Measurements from ENCODE around the gene COASY.

DNA sequence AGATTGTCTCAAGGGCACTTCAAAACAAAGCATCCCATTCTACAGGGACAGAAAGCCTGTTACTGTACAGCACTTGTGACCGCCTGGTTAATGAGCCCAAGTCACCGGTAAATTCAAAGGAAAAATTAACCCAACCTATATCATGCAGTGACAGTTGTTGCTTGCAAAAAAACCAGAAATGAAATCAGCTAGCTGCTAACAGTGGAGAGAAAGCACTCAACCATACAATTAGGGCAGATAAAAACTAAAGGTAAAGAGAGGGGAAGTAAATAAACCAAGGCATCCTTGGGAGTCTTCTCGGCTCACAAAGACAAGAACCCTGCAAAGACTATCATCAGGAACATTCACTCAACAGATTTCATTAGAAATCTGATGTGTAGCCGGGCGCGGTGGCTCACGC, 41.4 kb downstream of the COASY start:
- TF ChIP-seq, protein P1, sequence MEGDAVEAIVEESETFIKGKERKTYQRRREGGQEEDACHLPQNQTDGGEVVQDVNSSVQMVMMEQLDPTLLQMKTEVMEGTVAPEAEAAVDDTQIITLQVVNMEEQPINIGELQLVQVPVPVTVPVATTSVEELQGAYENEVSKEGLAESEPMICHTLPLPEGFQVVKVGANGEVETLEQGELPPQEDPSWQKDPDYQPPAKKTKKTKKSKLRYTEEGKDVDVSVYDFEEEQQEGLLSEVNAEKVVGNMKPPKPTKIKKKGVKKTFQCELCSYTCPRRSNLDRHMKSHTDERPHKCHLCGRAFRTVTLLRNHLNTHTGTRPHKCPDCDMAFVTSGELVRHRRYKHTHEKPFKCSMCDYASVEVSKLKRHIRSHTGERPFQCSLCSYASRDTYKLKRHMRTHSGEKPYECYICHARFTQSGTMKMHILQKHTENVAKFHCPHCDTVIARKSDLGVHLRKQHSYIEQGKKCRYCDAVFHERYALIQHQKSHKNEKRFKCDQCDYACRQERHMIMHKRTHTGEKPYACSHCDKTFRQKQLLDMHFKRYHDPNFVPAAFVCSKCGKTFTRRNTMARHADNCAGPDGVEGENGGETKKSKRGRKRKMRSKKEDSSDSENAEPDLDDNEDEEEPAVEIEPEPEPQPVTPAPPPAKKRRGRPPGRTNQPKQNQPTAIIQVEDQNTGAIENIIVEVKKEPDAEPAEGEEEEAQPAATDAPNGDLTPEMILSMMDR (IDR thresholded peaks at IDR 0.05) = no peak
- TF ChIP-seq POLR2A (IDR thresholded peaks at IDR 0.05; ENCODE audit: low read depth) (no peak), POLR2AphosphoS5 (IDR thresholded peaks at IDR 0.05) (no peak), EP300 (IDR thresholded peaks at IDR 0.05) (no peak)
